G401 (cell line): Measurements from ENCODE around the gene PODNL1. TPM values are rescaled to one million over a fixed set of nuclear protein-coding genes. Genes with fewer than 3 reads are reported as not detected.

Source experiments
- DNase-seq: peaks from one replicate; pipeline ENCODE4 v3.0.0-alpha.2; 2015; ENCODE audit warnings: low spot score
- in situ Hi-C: cut with HindIII; loops from 2 replicates; pipeline ENCODE4 v1.10.0; 2016; ENCODE audit warnings: low sequenced_read_pairs, mixed read lengths
- total RNA-seq: library from RNA; depleted of rRNA; stranded (reverse); fragments of >200 nt; shearing (Covaris generic); gene quantifications from 2 replicates; pipeline ENCODE4 v1.2.3, GENCODE V29; 2014

PODNL1 gene
- total RNA-seq, 1 experiment from 2014 or later = not detected

- in situ Hi-C loops = loop anchor here (25.0 kb wide), 1 partner anchor 179 kb away; the partner anchor contains the start of genes C19orf67 and SAMD1
- DNase-seq = no peak
Measured at GRCh38 chr19:13908674-13909073, 29.5 kb downstream of the PODNL1 start.

DNA sequence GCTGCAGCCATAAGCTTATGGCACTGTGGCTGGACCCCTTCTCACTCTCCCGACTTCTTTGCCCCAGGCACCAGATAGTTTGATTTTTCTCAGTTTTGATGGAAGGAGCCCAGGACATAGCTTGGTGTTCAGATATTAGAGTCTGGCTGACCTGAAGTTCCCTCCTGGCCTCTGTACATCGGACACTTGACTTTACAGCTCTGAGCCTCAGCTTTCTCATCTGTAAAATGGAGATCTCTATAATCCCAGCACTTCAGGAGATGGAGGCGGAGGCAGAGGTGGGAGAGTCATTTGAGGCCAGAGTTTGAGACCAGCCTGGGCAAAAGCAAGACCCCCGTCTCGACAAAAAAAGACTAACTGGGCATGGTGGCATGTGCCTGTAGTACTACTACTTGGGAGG is 31.3 kb downstream of the PODNL1 start:
- in situ Hi-C loops = loop anchor here (25.0 kb wide), 1 partner anchor 180 kb away; the partner anchor contains the start of genes C19orf67 and SAMD1
- no peak for DNase-seq

GRCh38 chr19:13906521-13906904 is 31.7 kb downstream of the PODNL1 start:
- DNase-seq = no peak
- in situ Hi-C loops = loop anchor here (25.0 kb wide), 1 partner anchor 181 kb away; the partner anchor contains the start of genes C19orf67 and SAMD1

DNA sequence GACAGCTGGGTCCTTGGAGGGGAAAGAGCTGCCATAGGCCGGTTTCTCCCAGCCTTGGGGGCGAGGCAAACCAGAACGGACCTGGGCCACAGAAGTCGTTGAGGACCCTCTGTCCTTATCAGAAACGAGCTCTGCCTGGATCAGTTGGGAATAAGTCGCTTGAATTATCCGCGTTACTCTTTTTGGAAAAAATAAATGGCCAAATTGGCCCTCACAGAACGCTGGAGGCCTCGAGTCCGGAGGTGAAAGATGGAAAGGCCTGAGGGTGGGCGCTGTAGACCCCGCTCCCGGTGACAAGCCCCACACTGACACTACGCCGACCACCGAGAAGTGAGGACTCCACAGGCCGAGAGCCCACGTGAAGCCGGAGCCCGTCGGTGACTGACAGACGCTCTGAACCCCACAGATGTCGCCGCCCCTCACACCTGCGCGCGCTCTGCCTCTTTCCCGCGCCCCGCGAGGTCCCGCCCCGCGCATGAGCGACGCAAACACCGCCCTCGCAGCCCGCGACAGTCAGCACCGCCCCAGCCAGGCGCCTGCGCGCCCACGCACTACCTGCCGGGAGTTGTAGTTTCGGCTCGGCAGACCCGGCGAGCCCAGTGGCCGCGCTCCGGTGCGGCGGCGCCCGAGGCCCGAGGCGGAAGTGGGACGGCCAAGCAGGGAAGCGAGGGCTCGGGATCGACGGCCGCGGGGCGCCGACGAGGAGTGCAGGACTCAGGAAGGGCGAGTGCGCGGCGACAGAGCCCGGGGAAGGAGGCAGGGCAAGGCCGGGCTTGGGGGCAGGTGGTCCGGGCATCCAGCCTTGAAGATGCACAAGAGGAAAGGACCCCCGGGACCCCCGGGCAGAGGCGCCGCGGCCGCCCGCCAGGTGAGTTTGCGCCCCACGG is 32.3 kb downstream of the PODNL1 start, which contains the start of the genes BRME1 and CC2D1A:
Gene BRME1 (minus strand): TSS at position 484 of the 887 bp plus-strand sequence. CDS start 1,225 bp downstream, outside the sequence.
Gene CC2D1A (plus strand): TSS at position 568 of the 887 bp plus-strand sequence. CDS start 241 bp downstream, at position 809.
- DNase-seq = peak; percentile 90
- in situ Hi-C loops = loop anchor here (25.0 kb wide), 1 partner anchor 181 kb away; the partner anchor contains the start of genes C19orf67 and SAMD1

- in situ Hi-C loops = loop anchor here (25.0 kb wide), 1 partner anchor 184 kb away; the partner anchor contains the start of genes C19orf67 and SAMD1
- DNase-seq = no peak
Measured at GRCh38 chr19:13902993-13903555, 35.1 kb downstream of the PODNL1 start.

DNA sequence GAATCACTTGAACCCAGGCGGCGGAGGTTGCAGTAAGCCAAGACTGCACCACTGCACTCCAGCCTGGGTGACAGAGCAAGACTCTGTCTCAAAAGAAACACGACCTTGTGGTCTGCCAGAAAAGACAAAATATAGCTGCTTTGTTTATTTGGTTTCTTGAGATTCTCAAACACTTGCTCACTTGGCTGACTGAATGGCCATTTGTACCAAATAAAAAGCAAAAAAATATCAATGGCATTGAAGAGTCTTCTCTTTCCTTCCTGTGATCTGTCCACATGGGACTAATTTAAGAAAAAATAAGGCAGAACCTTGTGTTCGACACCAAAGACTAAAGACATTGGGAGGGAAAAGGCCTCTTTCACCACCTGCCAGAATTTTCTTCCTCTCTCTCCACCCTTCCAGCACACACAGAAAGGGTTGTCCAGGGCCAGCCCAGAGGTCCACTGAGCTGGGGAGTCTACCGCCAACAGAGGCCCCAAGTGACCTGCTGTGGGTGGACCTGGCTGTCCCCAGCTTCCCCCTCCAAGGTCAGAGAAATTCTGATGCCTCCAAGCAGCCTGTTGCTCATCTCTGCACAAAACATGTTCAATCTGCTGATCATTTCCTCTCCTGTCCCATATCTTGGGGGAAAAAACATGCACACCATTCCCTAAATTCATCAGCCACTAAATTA is 38.2 kb downstream of the PODNL1 start:
- in situ Hi-C loops = loop anchor here (25.0 kb wide), 1 partner anchor 187 kb away; the partner anchor contains the start of genes C19orf67 and SAMD1
- DNase-seq = no peak

GRCh38 chr19:13899393-13899792 is 38.8 kb downstream of the PODNL1 start:
- in situ Hi-C loops = no loop called here
- no peak for DNase-seq

DNA sequence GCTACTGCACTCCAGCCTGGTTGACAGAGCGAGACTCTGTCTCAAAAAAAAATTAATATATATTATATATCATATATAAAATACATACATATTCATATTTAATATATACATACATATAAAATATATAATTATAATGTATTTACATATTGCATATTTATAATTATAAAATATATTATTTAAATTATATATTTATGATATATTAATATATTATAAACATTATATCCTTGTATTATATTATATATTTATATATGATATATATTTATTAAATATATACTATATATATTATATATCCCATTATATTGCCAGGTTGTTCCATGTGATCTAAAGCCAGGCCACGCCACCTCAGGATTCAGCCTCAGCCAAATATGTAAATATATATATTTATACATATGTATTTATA is 42.0 kb downstream of the PODNL1 start:
- in situ Hi-C loops = no loop called here
- no peak for DNase-seq

DNA sequence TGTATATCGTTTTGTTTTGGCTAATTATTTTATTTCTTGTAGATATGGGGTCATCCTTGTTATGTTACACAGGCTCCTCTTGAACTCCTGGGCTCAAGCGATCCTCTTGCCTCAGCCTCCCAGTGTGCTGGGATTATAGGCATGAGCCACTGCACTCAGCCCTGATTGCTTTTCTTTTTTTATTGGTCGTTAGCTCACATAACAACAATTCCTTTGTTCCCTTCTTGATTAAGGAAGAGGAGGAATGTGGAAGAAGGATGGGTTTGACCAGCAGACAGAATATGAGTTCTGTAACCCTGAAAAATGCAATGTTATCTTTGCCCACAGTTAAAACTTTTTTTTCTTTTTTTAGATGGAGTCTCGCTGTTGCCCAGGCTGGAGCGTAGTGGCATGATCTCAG is 43.7 kb downstream of the PODNL1 start:
- no peak for DNase-seq
- in situ Hi-C loops = no loop called here

- no peak for DNase-seq
- in situ Hi-C loops = no loop called here
Measured at GRCh38 chr19:13892870-13893269, 45.3 kb downstream of the PODNL1 start.

GRCh38 chr19:13890136-13890535 is 48.1 kb downstream of the PODNL1 start:
- in situ Hi-C loops = no loop called here

DNA sequence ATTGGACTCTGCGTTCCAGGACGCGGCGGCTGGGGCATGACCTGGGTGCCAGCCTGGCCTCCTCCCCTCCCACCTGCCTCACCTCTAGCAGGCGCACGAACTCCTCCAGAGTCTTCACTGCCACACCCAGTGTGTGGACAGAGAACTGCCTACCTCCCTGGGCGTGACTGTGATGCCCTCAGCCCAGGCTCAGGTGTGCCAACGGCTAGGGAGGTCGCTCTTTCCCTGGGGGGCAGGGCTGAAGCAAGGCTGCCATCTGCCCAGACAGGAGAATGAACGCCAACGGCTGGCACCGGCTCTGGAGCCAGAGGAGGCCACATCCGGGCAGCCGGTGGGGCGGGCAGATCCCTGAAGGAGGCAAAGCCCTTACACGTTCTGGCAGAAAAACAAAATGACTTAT is 49.9 kb downstream of the PODNL1 start:
- in situ Hi-C loops = no loop called here
- peak; percentile 74 for DNase-seq

More at GRCh38 chr19:13890136-13890535, 48.1 kb downstream of the PODNL1 start:
- DNase-seq = no peak

- no peak for DNase-seq
- in situ Hi-C loops = no loop called here
Measured at GRCh38 chr19:13887517-13887916, 50.7 kb downstream of the PODNL1 start.

GRCh38 chr19:13887018-13887436 is 51.2 kb downstream of the PODNL1 start:
- DNase-seq = no peak
- in situ Hi-C loops = no loop called here

DNA sequence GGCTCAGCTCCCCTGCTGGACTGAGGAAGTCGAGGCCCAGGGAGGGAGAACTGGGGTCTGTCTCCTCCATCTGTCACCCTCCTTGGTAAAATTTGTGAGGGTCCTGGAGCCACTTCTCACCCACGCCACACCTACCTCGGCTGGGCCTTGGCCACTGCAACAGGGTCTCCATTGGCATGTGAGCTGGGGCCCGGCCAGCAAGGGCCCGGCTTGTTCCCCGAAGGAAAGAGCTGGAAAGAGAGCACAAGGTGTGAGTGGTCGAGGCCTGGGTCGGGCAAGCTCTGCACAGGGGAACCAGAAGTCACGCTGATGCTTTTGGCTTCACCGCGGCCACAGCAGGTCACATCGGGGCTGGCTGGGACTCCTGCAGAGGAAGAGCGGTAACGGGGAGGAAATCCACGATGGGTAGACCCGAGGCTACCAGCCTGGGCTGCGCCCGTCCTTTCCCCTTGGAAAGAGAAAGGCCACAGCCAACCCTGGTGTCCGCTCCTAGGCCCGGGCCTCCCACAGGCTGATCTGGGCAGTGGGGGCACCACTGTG is 52.3 kb downstream of the PODNL1 start:
- DNase-seq = no peak
- in situ Hi-C loops = no loop called here

DNA sequence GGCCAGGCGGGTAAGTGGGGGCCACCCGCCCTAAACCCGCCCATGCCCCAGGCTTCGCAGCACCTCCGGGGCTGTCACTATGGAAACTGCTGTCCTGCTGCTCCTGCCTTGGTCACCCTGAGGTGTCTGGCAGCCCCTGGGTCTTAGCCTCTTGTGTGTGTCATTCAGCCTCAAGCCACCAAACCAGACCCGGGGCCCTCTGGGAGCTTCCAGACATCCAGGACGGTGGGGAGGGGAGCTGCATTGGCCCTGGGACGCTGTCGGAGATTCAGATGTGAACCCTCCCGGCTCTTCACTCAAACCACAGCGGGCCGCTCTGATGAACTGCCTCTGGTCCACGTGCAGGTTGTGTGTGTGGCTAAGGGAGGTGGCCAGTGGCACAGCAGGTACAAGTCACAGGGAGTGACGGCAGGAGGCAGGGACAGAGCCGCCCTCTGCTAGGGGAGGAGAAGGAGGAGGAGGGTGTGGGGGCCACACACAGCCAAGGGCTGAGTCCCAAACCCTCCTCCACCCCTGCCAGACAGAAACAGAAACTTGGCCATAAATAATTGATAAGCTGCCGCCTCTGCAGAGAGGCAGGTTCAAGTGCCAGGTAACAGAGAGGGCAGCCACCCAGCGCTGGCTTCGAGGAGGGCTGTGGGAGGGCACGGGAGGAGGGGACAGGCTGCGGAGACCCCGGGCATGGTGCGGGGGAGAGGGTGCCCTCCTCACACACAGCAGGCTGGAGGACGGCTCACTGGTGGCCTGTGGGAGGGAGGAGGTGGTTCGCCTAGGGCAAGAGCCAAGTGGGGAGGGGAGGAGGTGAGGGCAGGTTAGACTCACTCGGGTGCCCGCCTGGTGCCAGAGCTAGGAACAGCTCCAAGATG is 53.3 kb downstream of the PODNL1 start:
- in situ Hi-C loops = no loop called here
- no peak for DNase-seq

DNA sequence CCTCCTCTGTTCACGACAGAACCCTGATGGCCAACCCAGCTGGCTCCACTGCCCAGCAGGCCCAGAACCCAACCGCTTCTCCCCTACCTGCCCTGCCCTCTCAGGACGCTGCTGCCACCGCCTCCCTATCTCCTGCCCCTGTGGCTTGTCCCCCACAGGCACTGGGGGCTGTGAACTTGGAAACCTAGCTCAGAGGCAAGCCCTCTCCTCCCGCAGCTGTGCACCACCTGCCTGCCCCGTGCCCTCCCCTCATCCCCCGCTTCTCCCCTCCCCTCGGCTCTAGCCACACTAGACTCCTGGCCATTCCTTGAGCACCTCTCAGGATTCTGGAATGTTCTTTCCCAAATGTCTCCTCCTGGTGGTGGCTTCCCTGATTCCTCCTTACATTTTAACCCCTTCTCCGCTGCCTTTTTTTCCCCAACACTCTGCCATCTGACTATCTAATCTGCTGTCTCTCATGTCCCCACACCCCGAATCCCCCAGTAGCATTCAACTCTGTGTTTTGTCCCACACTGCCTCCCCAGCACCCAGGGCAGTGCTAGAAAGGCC is 54.6 kb downstream of the PODNL1 start:
- in situ Hi-C loops = no loop called here
- no peak for DNase-seq

DNA sequence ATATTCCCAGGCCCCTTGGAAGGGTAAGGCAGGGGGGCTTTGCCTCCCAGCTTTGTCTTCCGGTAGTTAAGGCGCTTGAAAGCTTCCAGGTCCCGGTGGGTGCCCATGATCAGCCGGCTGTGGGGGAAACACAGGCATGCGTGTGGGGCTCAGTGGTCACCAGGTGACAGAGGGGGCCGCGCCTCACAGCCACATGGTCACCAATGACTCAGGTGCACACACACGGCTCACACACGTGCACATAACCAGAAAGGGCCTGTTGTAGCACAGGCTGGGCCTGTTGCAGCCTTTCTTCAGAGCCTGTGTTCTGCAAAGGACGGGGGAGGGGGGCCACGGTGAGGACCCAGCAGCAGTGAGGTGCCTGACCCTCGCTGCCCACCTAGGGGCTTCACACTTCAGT is 55.4 kb downstream of the PODNL1 start:
- DNase-seq = no peak
- in situ Hi-C loops = no loop called here
